Sciatic nerve (tissue), 2 donors: ENCODE measurements around the gene PKHD1. TPM values are rescaled to one million over a fixed set of nuclear protein-coding genes. Genes with fewer than 3 reads are reported as not detected.

Experiments
- ATAC-seq: fragments of 200-7000 bp; cut with Tn5 transposase; one replicate; pipeline ENCODE4 v1.9.1; 2020; ENCODE audit warnings: mild to moderate bottlenecking, moderate library complexity
- DNase-seq: peaks from one replicate; pipeline ENCODE4 v3.0.0-alpha.2; 2020; ENCODE audit warnings: low spot score
- intact Hi-C: fragments of 100-400 bp; cut with DNase I; formaldehyde crosslinking; loops from one replicate; pipeline ENCODE4 v1.14.2; 2022
- total RNA-seq: library from RNA; stranded (reverse); fragmentation: NEBNext Ultra II Directional; extraction: Animal tissue kit (Norgen Biotek cat#: 25700); gene quantifications from one replicate; pipeline ENCODE4 v1.2.1, GENCODE V29; 2021
- donor health status: DM: no; HTN: no; CAD: no.
- donor health status: DM: no; HTN: no; CAD: no.

PKHD1 gene
- total RNA-seq, 1 donor from 2014 or later, result 0.04 TPM

DNA sequence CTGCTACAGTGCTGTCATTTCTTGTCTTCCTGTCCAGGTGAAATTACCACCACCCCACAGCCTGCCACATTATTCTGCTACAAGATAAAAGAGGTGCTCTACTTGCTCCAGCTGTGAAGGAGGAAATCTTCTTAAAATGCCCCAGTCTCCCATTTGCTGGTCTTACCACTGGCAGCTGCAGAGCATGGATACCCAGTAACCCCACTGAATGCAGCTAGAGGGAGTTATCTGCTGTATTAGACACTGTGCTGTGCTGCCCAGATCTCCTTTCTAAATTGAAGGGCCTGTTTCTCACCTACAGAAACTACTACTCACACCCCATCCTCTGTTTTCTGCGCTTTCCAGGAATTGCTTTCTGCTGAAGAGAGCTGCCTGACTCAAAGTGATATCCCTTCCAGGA, 517.8 kb downstream of the PKHD1 start:
- ATAC-seq (no peak), DNase-seq (no peak)
- intact Hi-C loops, result no loop called here

DNA sequence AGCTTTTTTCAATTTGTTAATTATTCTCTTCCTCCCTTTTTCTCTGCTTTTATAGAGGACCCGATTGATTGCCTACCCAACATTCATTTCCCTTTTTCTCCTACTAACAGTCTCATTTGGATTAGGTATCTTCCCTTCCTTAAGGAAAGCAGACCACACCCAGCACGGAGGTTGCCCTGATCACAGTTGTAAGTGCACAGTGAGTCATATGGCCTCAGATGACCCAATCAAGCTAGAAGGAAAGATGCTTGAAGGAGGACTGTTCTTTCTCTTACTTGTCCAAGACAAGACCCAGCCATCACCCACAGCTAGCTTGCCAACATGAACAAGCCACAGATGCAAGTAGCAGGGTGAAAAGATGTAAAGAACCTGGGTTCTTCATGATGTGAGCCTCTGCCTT, 518.6 kb downstream of the PKHD1 start:
- ATAC-seq (no peak), DNase-seq (no peak)
- intact Hi-C loops, result no loop called here

DNA sequence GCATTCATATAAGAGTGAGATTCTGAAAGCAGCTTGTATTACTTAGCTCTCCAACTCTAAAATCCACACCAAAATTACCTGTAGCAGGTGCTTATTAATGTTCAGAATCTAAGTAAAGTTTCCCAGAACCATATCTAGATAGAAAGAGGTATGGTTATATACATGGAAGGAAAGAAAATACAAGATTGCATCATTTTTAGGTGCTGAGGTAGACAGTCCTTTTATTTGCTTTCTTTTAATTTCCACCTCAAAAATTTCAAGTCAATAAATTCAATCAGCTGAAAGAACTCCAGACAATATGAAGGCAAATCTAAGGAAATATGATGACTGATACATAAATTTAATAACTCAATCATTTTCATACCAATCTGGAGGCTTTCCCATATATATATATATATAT, 521.9 kb downstream of the PKHD1 start:
- intact Hi-C loops, result no loop called here
- DNase-seq (no peak), ATAC-seq (no peak)

Other genes with a start within 250 kb of the PKHD1 start
- not detected for gene IL17A, start 98.8 kb upstream of the PKHD1 start, total RNA-seq
- not detected for gene IL17F, start 156.9 kb upstream of the PKHD1 start, total RNA-seq
- gene MCM3, start 197.1 kb upstream of the PKHD1 start, total RNA-seq, result 27.4 TPM